CD4-positive, alpha-beta T cell treated with Interleukin-4 for 4 hours (primary cell): ENCODE data around the gene QKI.

ENCODE experiments used
- DNase-seq: peaks from one replicate; pipeline ENCODE4 v3.0.0-alpha.2; 2020

The QKI gene

DNA sequence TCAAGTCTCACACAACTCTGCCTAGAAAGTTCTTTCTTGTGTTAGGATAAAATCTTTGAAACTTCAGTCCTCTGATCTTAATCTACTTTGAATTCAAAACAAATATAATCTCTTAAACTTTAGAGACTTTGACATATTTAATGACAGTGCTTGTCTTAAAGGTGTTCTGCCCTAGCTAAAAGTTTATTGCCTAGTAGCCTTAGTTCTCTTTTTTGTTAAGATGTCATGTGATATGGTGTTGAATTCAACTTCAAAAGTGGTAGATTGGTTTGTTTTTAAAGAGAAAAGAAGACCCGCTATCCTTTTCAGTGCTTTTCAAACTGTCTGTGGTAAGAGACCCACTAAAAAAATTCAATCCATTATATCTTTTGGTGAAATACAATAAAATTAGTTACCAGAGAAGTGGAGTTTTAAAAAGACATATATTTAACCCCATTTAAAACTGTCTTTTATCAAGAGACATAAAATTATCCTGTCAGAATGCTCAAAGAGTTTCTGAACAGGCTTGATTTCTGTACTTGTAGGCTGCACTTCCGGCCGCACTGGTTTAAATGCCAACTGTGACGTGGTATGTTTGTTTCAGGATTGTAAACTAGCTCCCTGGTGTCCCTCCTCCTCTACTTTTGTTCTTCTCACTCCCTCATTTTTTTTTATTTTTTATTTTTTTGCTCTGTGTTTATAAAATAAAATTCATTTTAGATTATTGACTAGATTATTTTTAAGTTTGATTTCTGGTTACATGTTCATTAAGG, 76.5 kb downstream of the QKI start:
- DNase-seq: no peak

- DNase-seq: no peak
Observed at GRCh38 chr6:163491737-163492300, 77.3 kb downstream of the QKI start.

- no peak for DNase-seq
Observed at GRCh38 chr6:163494279-163494727, 79.8 kb downstream of the QKI start.

DNA sequence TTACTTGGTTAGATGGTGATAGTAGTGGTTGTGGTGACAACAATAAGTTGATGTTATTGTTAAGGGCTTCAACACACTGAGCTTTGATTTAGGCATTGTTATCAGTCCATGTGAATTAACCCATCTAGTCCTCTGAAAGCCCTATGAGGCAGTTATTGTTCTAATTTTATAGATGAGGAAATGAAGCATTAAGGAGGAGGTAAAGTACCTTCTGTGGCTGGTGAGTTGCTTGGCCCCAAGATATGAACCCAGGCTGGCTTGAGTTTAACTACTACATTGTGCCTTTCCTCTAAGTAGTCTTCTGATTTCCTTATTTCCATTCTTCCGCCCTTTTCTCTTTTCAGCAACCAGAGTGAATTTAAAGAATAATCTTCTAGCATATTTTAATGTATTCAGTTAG, 81.7 kb downstream of the QKI start:
- DNase-seq: no peak

DNA sequence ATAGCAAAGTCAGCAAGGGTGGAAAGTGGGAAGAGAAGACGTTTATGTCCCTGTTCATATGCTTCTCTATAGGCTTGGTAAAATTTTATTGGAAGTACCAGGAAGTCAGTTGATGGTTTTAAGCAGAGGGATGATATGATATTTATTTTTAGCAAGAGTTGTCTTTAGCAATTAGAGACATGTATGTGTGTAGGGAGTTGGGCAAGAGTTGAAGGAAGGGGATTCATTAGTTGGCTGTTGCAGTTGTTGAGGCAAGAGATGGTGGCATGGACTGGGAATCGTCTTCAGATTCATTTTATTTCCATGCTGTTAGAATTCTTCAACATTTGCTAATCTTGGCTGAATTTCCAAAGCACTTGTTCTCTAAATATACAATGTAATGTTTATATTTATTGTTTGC, 85.6 kb downstream of the QKI start:
- no peak for DNase-seq

DNA sequence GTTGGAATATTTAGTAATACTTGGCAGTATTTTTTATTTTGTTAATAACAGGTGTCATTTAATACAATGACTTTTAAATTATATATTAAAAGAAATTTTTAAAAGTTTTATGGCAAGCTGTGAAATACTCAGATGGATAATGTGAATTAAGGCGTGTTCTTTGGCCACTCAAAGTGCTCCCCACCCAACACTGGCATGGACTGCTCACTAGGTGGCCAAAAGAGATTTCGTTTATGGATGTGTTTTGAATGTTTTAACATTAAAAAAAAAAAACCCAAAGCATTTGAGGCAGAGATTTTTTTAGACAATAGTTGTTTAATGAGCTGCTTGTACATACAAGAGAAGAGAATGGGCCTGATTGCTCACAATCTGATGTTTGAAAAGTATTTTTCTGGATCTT, 86.5 kb downstream of the QKI start:
- DNase-seq: no peak

DNA sequence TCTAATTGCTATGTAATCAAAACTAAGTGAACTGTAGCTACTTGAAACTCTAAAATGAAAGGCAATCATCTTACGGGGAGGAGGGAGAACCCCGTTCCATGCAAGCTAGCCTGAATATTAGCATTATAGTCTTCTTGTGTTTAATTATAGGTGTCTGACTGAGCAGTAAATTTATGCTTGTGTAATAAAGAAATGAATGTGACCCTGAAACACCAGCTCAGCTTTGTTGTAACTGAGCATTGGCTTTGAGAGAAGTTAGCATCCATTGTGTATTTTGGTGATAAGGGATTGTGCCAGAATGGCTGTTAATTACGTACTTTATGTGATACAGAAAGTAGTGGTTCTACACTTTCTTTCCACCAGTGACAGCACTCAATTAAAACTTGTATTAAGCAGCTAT, 86.9 kb downstream of the QKI start:
- DNase-seq: no peak

GRCh38 chr6:163504984-163505640, 90.6 kb downstream of the QKI start:
- no peak for DNase-seq

- no peak for DNase-seq
Observed at GRCh38 chr6:163507965-163508364, 93.4 kb downstream of the QKI start.

- DNase-seq: no peak
Observed at GRCh38 chr6:163513003-163513402, 98.5 kb downstream of the QKI start.

- no peak for DNase-seq
Observed at GRCh38 chr6:163513570-163514166, 99.2 kb downstream of the QKI start.

GRCh38 chr6:163516908-163517307, 102.4 kb downstream of the QKI start:
- no peak for DNase-seq

- no peak for DNase-seq
Observed at GRCh38 chr6:163520956-163521355, 106.4 kb downstream of the QKI start.

DNA sequence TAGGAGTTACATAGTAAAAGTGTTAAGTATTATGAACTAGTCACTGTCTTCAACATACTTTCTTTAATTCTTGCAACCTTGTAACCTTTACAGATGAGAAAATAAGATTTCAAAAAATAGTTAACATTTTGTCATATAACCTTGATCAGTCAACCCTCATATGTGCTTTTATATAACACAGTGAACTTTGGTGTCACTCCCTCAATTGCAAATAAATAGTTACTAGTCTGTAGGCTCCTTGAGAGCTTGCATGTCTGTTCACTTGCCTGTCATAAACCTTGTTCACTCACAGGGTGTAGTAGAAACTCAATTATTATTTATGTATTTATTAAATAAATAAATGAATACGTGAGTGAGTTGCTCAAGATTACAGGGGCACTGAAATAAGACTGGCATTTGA, 107.5 kb downstream of the QKI start:
- no peak for DNase-seq

DNA sequence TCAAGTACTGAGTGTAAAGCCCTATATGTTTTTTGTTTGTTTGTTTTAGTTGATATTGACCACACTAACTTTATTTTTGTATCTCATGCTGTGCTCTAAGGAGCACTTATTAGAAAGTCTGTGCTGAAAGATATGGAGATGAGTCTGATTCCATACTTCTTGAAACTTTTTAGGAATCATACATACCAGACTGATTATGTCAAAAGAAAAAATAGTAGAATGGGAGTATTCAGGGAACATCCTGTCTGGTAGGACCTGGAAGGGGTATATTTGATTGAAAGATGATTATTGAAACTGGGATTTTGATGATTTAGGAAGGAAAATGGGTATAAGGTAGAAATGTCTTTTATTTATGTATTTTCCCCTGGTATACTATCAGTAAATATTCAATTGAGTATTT, 111.4 kb downstream of the QKI start:
- no peak for DNase-seq

DNA sequence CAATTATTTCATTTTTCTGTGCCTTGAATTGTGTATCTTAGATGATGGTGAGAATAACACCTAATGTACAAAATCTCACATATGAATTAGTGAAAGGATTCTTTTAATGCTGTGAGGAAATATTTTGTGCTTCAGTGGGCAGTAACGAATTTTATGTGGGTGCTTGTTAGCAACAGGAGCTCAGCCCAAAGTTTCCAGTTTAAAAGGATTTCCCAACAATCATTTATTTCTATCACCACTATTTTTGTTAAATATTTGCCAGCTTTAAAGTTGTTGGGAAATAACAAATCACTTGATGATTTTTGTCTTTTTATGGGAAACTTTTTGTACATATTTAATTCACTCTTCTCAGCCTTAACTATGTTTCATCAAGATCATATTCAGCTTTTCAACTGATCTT, 111.8 kb downstream of the QKI start:
- no peak for DNase-seq

GRCh38 chr6:163527291-163527690, 112.8 kb downstream of the QKI start:
- DNase-seq: no peak

DNA sequence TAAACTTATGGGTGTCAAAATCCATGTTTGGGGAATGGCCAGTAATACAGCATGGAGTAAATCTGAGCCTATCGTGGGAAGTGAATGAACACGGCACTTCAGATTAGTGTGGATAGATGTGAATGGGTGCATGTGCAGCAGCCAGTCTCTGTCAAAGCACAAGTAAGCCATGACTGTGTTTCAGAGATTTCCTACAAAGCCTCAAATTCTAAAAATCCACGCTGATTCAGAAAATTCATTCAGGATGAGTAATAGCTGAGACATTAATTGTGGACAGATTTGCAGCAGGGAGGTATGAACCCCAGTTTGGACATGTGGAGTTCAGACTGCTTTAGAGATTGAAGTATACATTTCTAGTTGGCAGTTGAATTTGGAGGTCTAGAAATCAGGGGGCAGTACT, 115.1 kb downstream of the QKI start:
- no peak for DNase-seq

DNA sequence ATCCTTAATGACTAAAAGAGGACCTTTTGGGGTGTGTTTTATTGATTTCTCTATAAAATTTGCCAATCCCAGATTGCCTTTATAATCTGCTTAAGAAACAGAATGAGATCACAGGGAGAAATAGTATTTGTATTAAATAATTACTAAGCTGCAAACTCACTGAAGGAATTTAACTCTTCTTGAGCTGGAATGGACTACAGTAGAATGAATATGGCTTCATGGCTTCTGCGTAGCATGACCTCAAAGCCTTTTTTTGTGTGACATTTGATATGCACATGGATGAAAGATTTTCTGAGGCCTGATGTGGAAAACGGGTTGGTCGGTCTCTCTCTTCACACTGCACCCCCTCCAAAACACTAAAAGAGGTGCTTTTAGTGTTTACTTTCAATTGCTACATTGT, 115.9 kb downstream of the QKI start:
- DNase-seq: no peak

DNA sequence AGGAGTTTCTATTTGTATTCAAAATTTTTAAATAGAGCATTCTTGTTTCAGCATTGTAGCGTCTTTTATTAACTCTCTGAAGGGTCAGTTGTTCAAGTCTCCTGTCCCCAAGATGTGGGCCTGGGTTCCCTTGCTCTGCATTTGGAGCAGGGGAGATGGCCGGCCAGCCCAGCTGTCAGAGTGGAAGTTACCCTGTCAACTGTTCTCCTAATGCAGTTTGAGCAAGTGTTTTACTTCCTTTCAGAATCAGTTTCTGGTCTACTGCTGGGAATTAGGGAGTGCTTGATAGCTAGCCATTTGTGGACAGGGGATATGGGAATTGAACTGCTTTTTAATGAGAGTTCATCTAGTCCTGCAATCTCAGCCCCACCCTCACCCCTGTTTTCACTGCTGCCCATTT, 116.6 kb downstream of the QKI start:
- no peak for DNase-seq

DNA sequence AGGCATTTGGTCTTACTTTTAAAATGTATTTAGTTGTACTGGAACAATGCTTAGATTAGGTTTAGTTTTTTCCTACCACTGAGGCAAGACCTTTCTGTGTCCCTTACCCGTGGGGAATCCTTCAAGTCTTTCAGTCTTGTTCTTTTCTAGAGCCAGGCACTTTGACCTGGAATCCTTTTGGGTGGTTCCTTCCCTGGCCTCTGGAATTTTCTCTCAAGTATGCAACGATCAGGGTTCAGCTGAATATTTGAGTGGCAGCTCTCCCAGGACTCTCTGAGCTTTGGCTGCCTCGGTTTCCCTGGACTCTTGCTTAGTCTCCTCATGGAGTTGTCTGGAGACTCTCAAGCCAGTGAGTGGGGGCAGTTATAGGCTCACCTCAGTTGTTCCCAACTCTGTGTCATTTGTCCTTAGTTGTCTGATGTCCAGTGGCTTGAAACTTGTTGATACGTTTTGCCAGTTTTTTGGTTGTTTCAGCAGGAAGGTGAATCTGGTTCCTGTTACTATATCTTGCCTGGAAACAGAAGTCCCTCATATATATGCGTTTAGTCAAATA, 118.1 kb downstream of the QKI start:
- no peak for DNase-seq

DNA sequence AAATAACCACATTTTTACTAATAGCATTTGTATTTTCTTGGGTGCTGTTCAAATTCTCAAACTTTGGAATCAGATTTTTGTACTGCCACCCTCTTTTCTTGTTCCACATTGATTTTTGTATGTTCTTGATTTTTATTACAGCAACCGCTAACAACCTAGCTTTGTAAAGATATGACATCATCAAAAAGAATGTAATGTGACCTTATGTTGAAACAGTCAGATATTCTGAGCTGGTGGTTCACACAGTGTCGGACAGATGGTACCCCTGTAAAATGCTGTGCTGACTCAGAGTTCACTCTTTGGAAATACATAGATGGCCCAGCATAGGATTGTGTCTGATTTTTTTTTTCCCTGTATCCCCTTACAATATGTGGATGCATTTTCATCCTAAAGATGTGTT, 118.9 kb downstream of the QKI start:
- no peak for DNase-seq

- no peak for DNase-seq
Observed at GRCh38 chr6:163536770-163537169, 122.3 kb downstream of the QKI start.

- no peak for DNase-seq
Observed at GRCh38 chr6:163538331-163538730, 123.8 kb downstream of the QKI start.
